ENCODE results near the gene MSI2.

MSI2 gene

DNA sequence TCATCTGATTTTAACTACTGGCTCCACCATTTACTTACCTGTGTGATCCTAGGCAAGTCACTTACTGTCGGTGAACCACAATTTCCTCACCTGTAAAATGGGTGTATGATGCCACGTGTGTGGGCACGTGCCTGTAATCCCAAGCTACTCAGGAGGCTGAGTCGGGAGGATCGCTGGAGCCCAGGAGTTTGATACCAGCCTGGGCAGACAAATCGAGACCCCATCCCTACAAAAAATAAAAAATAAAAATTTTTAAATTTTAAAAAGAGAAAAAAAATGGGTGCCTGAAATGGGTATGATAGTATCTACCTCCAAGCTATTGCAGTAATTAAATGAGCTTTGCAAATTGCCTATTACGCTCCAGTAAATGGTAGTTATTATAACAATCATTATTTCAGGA, 263.5 kb downstream of the MSI2 start:
- TF ChIP-seq, protein P1, sequence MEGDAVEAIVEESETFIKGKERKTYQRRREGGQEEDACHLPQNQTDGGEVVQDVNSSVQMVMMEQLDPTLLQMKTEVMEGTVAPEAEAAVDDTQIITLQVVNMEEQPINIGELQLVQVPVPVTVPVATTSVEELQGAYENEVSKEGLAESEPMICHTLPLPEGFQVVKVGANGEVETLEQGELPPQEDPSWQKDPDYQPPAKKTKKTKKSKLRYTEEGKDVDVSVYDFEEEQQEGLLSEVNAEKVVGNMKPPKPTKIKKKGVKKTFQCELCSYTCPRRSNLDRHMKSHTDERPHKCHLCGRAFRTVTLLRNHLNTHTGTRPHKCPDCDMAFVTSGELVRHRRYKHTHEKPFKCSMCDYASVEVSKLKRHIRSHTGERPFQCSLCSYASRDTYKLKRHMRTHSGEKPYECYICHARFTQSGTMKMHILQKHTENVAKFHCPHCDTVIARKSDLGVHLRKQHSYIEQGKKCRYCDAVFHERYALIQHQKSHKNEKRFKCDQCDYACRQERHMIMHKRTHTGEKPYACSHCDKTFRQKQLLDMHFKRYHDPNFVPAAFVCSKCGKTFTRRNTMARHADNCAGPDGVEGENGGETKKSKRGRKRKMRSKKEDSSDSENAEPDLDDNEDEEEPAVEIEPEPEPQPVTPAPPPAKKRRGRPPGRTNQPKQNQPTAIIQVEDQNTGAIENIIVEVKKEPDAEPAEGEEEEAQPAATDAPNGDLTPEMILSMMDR (conservative IDR thresholded peaks at IDR 0.05): no peak
- H3K27ac ChIP-seq: no peak overlapping the region

DNA sequence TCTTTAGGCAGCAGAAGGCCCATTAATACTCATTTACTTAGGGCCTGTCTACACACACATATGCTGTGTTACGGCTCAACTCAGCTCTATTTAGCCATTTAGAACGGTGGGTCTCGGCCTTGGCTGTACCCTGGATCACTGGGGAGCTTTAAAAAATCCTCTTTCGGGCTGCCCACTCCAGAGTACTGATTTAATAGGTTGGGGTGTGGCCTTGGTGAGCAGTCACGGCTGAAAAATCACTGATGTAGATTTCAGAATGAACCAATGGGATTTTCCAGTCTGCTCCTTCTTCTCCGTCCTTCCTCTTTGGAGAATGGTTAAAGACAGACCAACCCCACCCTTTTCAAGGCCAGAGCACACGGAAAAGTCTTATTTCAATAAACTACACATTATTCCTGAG, 265.3 kb downstream of the MSI2 start:
- H3K27ac ChIP-seq: no peak overlapping the region
- TF ChIP-seq, protein P1 (conservative IDR thresholded peaks at IDR 0.05): no peak

DNA sequence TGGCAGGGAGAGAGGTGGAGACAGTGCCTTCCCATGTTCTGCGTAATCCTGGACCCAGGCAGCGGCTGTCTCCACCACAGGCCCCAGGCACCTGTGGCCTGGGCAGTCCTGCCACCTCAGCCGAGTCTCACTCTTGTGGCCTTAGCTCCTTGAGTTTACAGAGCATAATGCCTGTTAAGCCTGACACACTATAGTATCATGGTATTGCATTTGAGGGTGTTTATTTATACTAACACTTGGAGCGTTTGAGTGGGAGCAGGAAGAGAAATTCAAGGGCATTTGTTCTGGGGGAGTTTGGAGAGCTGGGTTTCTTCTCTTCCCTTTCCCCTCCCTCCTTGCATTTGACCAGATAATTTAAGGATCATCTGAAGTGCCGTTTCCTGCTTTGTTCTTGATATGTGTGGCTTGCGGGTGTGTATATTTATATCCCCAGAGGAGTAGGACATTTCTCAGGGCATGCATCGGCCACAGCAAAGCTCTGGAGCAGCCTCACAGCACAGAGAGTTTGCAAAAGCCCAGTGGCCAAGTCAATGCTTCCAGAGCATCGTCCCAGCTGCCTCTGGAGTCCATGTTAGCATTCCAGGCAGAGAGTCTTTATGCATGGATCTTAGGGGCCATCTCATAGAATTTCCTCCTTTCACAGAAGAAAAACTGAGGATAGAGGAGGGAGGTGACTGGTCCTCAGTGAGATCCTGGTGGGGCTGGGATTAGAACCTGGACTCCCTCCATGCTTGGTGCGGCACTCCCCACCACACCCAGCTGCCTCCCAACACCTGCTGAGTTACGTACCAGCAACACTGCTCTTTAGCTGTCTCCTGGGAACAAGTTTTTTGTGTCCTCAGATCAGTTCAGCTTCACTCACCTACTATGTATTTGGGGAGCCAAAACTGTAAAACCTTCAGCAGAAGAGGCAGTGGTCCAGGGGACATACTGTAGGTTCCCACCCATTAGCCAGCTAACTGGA, 266.0 kb downstream of the MSI2 start:
- H3K27ac ChIP-seq: no peak overlapping the region
- TF ChIP-seq, protein P1 (conservative IDR thresholded peaks at IDR 0.05): no peak

DNA sequence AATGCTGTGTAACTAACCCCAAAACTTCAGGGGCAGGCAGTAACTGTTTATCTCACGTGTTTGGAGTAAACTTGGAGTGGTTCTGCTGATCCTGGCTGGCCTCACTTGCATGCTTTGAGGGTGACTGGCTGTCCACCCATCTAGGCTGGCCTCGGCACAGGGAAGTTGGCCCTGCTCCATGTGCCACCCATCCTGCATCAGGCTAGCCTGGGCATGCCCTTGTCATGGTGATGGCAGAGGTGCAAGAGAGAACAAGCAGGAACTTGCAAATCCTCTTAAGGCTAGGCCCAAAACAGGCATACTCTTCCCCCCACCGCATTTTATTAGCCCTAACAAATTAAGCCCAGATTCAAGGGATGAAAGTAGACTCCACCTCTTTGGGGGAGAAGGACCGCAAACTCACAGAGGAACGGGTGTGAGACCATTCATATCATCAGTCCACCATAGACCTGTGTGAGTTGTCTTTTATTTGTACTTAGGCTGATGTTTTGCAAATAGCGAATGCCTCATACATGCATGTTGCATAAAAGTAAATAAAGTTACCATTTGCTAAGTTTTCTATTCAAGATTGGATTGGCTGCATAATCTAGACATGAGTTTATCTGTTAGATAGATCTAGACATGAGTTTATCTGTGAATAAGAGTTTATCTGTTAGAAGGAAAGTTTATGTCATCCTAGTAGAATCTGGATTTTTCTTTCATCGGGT, 267.8 kb downstream of the MSI2 start:
- no peak overlapping the region for H3K27ac ChIP-seq
- TF ChIP-seq, protein P1 (conservative IDR thresholded peaks at IDR 0.05): no peak

DNA sequence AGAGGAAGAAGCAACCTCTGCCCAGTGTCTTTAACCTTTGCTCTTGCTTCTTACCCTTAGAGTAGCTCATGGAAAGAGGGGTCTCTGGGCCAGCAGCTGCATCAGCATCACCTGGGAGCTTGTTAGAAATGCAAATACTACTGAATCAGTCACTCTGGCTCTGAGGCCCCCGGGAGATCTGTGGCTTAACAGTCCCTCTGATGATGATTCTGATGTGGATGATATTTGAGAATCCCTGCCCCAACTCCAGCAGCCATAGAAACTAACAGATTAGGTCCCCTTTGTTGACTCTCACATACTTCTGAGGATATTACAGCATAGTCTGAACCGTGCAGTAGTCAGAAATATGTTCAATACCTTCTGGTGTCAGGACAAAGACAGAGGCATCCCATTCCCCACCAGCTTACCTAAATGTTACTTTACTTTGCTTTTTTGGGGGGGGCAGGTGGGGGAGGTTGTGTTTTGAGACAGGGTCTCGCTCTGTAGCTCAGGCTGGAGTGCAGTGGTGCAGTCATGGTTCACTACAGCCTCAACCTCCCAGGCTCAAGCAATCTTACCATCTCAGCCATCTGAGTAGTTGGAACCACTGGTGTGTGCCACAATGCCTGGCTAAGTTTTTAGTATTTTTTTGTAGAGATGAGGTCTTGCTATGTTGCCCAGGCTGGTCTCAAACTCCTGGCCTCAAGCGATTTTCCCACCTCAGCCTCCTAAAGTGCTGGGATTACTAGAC, 268.7 kb downstream of the MSI2 start:
- no peak overlapping the region for H3K27ac ChIP-seq

DNA sequence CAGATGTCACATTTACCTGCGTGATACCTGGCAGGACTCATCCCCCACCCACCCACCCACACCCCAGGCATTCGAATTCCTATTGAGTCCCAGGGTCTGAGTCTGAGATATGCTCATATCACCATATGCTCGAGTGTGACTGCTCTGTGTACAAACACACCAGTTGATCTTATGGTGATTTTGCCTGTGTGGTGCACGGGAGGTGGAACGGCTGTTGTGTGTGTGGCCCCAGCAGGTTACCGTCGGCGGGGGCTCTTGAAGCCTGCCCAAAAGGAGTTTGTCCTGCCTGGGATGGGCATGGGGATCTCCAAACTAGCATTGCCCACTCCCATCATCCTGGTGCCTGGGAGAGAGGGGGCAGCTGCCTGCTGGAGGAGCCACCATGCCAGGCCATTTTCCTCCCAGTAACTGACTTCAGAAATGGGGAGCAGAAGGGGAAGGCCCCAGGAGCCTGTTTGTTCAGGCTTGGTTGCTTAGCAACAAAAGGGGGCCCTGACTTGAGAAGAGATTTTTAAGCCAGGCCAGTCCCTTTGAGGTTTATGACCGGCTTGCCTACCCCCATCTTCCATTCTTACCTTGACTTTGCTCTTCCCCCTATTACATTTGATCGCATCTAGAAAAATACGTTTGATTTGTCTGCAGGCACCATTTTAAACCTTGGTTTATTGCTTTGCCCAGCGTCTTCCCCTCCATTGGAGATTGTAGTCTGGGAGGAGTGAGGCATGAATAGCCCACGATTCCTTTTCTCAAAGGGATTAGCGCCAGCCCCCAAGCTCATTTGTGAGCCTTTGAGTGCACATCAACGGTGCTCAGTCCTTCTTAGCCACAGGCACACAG, 271.1 kb downstream of the MSI2 start:
- TF ChIP-seq, protein P1 (conservative IDR thresholded peaks at IDR 0.05): no peak
- peak overlapping the region; percentile 34 for H3K27ac ChIP-seq

More for the DNA sequence above, 268.7 kb downstream of the MSI2 start:
- TF ChIP-seq, protein P1 (conservative IDR thresholded peaks at IDR 0.05): no peak

All from VCaP (cell line).